H9 (cell line): ENCODE measurements around the gene CHSY3. TPM values are rescaled to one million over a fixed set of nuclear protein-coding genes. Genes with fewer than 3 reads are reported as not detected.

Source experiments
- DNase-seq: peaks from one replicate; pipeline ENCODE4 v3.0.0-alpha.2; 2017
- H2AFZ ChIP-seq: one replicate; pipeline ENCODE4 v1.6.1; 2013; ENCODE audit warnings: mild to moderate bottlenecking, low read length, control low read depth, moderate library complexity
- H2AK5ac ChIP-seq: 2 replicates; pipeline ENCODE4 v1.6.1; 2013; ENCODE audit warnings: low read length, control low read depth, mixed read lengths; ENCODE audit not compliant: insufficient read length
- H2BK120ac ChIP-seq: one replicate; pipeline ENCODE4 v1.6.1; 2013; ENCODE audit warnings: low read depth, mild to moderate bottlenecking, low read length, control low read depth, inconsistent platforms; ENCODE audit not compliant: poor library complexity, severe bottlenecking
- H2BK12ac ChIP-seq: 2 replicates; pipeline ENCODE4 v1.6.1; 2013; ENCODE audit warnings: low read length, control low read depth, mixed read lengths, low read depth; ENCODE audit not compliant: insufficient read length
- H2BK15ac ChIP-seq: 2 replicates; pipeline ENCODE4 v1.6.1; 2013; ENCODE audit warnings: low read depth, low read length, control low read depth
- H2BK20ac ChIP-seq: one replicate; pipeline ENCODE4 v1.6.1; 2013; ENCODE audit warnings: low read depth, mild to moderate bottlenecking, low read length, control low read depth, inconsistent platforms; ENCODE audit not compliant: poor library complexity, severe bottlenecking
- H2BK5ac ChIP-seq: 2 replicates; pipeline ENCODE4 v1.6.1; 2013; ENCODE audit warnings: low read length, control low read depth, mixed read lengths; ENCODE audit not compliant: insufficient read length
- H3K14ac ChIP-seq: 2 replicates; pipeline ENCODE4 v1.6.1; 2013; ENCODE audit warnings: low read length, control low read depth; ENCODE audit not compliant: insufficient read depth
- H3K18ac ChIP-seq: 2 replicates; pipeline ENCODE4 v1.6.1; 2013; ENCODE audit warnings: low read depth, mild to moderate bottlenecking, mixed read lengths, low read length, control low read depth; ENCODE audit not compliant: insufficient read length
- H3K23ac ChIP-seq: 2 replicates; pipeline ENCODE4 v1.6.1; 2013; ENCODE audit warnings: low read length, control low read depth, mixed read lengths, low read depth; ENCODE audit not compliant: insufficient read length
- H3K23me2 ChIP-seq: 2 replicates; pipeline ENCODE4 v1.6.1; 2013; ENCODE audit warnings: low read depth, mild to moderate bottlenecking, mixed read lengths, low read length, control low read depth; ENCODE audit not compliant: insufficient read length, poor library complexity, severe bottlenecking
- H3K27ac ChIP-seq: 2 replicates; pipeline ENCODE4 v1.5.1; 2013; ENCODE audit warnings: low read length, control low read depth, mixed read lengths, low read depth; ENCODE audit not compliant: insufficient read length
- H3K27me3 ChIP-seq: 2 replicates; pipeline ENCODE4 v1.6.1; 2013; ENCODE audit warnings: low read length, control low read depth, inconsistent platforms; ENCODE audit not compliant: insufficient read depth
- H3K4ac ChIP-seq: 2 replicates; pipeline ENCODE4 v1.6.1; 2013; ENCODE audit warnings: low read depth, mild to moderate bottlenecking, control low read depth, inconsistent platforms, low read length, moderate library complexity
- H3K4me1 ChIP-seq: 2 replicates; pipeline ENCODE4 v1.6.1; 2013; ENCODE audit warnings: low read length, control low read depth, inconsistent platforms; ENCODE audit not compliant: insufficient read depth
- H3K4me2 ChIP-seq: 2 replicates; pipeline ENCODE4 v1.6.1; 2013; ENCODE audit warnings: low read length, control low read depth, mixed read lengths; ENCODE audit not compliant: insufficient read length, insufficient read depth
- H3K56ac ChIP-seq: 2 replicates; pipeline ENCODE4 v1.6.1; 2013; ENCODE audit warnings: low read depth, mild to moderate bottlenecking, mixed read lengths, low read length, control low read depth; ENCODE audit not compliant: insufficient read length
- H3K79me1 ChIP-seq: 2 replicates; pipeline ENCODE4 v1.6.1; 2013; ENCODE audit warnings: low read depth, mild to moderate bottlenecking, moderate library complexity, low read length, control low read depth, inconsistent platforms; ENCODE audit not compliant: insufficient read depth, poor library complexity, severe bottlenecking
- H3K79me2 ChIP-seq: 2 replicates; pipeline ENCODE4 v1.6.1; 2013; ENCODE audit warnings: low read length, control low read depth, inconsistent platforms; ENCODE audit not compliant: insufficient read depth
- H3K9ac ChIP-seq: 2 replicates; pipeline ENCODE4 v1.6.1; 2013; ENCODE audit warnings: low read length, control low read depth, mixed read lengths; ENCODE audit not compliant: insufficient read length; ENCODE audit errors: extremely low read depth
- H3K9me3 ChIP-seq: one replicate; pipeline ENCODE4 v1.6.1; 2013; ENCODE audit warnings: low read depth, low read length, inconsistent platforms; ENCODE audit not compliant: control insufficient read depth
- H3T11ph ChIP-seq: one replicate; pipeline ENCODE4 v1.6.1; 2013; ENCODE audit warnings: mild to moderate bottlenecking, low read length, control low read depth, inconsistent platforms
- H4K20me1 ChIP-seq: one replicate; pipeline ENCODE4 v1.6.1; 2013; ENCODE audit not compliant: control insufficient read depth, insufficient read length, insufficient read depth
- H4K5ac ChIP-seq: 2 replicates; pipeline ENCODE4 v1.6.1; 2013; ENCODE audit warnings: low read depth, mild to moderate bottlenecking, mixed read lengths, low read length, control low read depth; ENCODE audit not compliant: insufficient read length
- H4K8ac ChIP-seq: replicated peaks from 2 replicates; pipeline ENCODE4 v1.6.1; 2013; ENCODE audit warnings: low read length, control low read depth, mixed read lengths, low read depth; ENCODE audit not compliant: insufficient read length
- H4K91ac ChIP-seq: 2 replicates; pipeline ENCODE4 v1.6.1; 2013; ENCODE audit warnings: low read depth, mild to moderate bottlenecking, moderate library complexity, mixed read lengths, low read length, control low read depth; ENCODE audit not compliant: insufficient read length
- H3K27ac Mint-ChIP-seq, 3 experiments: 2 replicates in 2 of 3; 3 replicates in 1 of 3; pipeline ENCODE4 v1.8.0; 2020 to 2021; ENCODE audit warnings: mixed read lengths in 3 of 3, mild to moderate bottlenecking in 1 of 3, moderate library complexity in 1 of 3
- H3K27me3 Mint-ChIP-seq: 2 replicates; pipeline ENCODE4 v1.8.0; 2021; ENCODE audit warnings: low read depth, mild to moderate bottlenecking, moderate library complexity, mixed read lengths
- H3K36me3 Mint-ChIP-seq, 3 experiments: 2 replicates in 2 of 3; 3 replicates in 1 of 3; pipeline ENCODE4 v1.8.0; 2020 to 2021; ENCODE audit warnings: low read depth in 3 of 3, mixed read lengths in 3 of 3; ENCODE audit not compliant: insufficient read depth in 1 of 3
- H3K4me1 Mint-ChIP-seq, 2 experiments: 2 replicates each; pipeline ENCODE4 v1.8.0; 2020; ENCODE audit warnings: mixed read lengths in 2 of 2
- H3K4me3 Mint-ChIP-seq, 2 experiments: 2 replicates in 1 of 2; 3 replicates in 1 of 2; pipeline ENCODE4 v1.8.0; 2020 to 2021; ENCODE audit warnings: mild to moderate bottlenecking in 2 of 2, mixed read lengths in 2 of 2, moderate library complexity in 1 of 2
- H3K9me3 Mint-ChIP-seq, 2 experiments: 2 replicates in 1 of 2; 3 replicates in 1 of 2; pipeline ENCODE4 v1.8.0; 2020; ENCODE audit warnings: mild to moderate bottlenecking in 2 of 2, mixed read lengths in 2 of 2, moderate library complexity in 1 of 2
- WGBS: extraction: QIAGEN DNeasy Blood & Tissue Kit; methylation state at CpG from one replicate; pipeline ENCODE4 v1.1.7; 2013; ENCODE audit warnings: missing lambda C conversion rate, low lambda C conversion rate, mixed read lengths; ENCODE audit not compliant: insufficient read length; ENCODE audit errors: extremely low coverage; 5-methylcytosine and 5-hydroxymethylcytosine counted together
- total RNA-seq: library from RNA; stranded (reverse); gene quantifications from 2 replicates; pipeline ENCODE4 v1.2.1, GENCODE V29; 2021
- TF ChIP-seq, protein P1 (sequence below): fragments of 200-600 bp; sonication (generic); conservative IDR thresholded peaks from 3 replicates; pipeline ENCODE4 v1.8.0; 2021; ENCODE audit warnings: antibody characterized with exemption, mild to moderate bottlenecking

CHSY3 gene
- total RNA-seq, 1 experiment from 2014 or later = 0.37 TPM

DNA sequence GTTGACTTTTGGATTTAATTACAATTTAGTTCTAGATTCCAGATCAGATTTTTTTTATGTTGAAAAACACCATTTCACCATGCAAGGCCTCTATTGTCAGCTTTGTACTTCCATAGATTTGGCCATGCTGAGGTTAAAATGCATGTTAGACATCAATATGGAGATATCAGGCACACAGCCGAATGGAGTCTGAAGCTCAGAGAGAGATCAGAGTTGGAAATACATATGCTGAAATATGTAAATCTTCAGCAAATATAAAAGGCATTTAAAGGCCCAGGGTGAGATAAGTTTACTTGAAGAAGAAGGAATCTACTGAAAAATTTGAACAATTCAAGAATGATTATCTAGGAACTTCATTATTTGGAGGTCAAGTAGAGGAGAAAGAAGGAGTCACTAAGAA lies 139.6 kb downstream of the CHSY3 start:
- Mint-ChIP-seq H3K36me3 (no peaks in the 10 kb centered on the region), H3K27ac (no peak overlapping the region), H3K9me3 (no peaks in the 10 kb centered on the region), H3K27me3 (no peaks in the 10 kb centered on the region), H3K4me3 (no peak overlapping the region), H3K4me1 (no peaks in the 10 kb centered on the region)
- Histone ChIP-seq H4K8ac (no peak overlapping the region), H4K5ac (no peak overlapping the region), H3K4ac (no peak overlapping the region), H2BK12ac (no peak overlapping the region), H3K79me1 (no peaks in the 10 kb centered on the region), H3K14ac (no peak overlapping the region), H2AFZ (no peak overlapping the region), H3T11ph (no peak overlapping the region), H3K4me2 (no peak overlapping the region), H3K27me3 (no peaks in the 10 kb centered on the region), H3K27ac (no peak overlapping the region), H3K9ac (no peak overlapping the region), H2BK120ac (no peak overlapping the region), H3K23ac (no peak overlapping the region), H2BK5ac (no peak overlapping the region), H3K9me3 (no peaks in the 10 kb centered on the region), H3K56ac (no peak overlapping the region), H3K18ac (no peak overlapping the region), H3K79me2 (no peaks in the 10 kb centered on the region), H2AK5ac (no peak overlapping the region), H2BK15ac (no peak overlapping the region), H2BK20ac (no peak overlapping the region), H3K23me2 (no peaks in the 10 kb centered on the region), H4K91ac (no peak overlapping the region), H4K20me1 (no peaks in the 10 kb centered on the region), H3K4me1 (no peaks in the 10 kb centered on the region)
- TF ChIP-seq, protein P1, sequence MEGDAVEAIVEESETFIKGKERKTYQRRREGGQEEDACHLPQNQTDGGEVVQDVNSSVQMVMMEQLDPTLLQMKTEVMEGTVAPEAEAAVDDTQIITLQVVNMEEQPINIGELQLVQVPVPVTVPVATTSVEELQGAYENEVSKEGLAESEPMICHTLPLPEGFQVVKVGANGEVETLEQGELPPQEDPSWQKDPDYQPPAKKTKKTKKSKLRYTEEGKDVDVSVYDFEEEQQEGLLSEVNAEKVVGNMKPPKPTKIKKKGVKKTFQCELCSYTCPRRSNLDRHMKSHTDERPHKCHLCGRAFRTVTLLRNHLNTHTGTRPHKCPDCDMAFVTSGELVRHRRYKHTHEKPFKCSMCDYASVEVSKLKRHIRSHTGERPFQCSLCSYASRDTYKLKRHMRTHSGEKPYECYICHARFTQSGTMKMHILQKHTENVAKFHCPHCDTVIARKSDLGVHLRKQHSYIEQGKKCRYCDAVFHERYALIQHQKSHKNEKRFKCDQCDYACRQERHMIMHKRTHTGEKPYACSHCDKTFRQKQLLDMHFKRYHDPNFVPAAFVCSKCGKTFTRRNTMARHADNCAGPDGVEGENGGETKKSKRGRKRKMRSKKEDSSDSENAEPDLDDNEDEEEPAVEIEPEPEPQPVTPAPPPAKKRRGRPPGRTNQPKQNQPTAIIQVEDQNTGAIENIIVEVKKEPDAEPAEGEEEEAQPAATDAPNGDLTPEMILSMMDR = no peak
- DNase-seq = no peak
- WGBS = no CpG with 5 or more reads among the region's 1 CpG
